Naive thymus-derived CD4-positive, alpha-beta T cell (primary cell): Measurements from ENCODE around the gene PIK3CG. TPM values are rescaled to one million over a fixed set of nuclear protein-coding genes. Genes with fewer than 3 reads are reported as not detected.
A peak's percentile ranks its signal among the peaks of the same experiment; 100 is the strongest.

Experiments
- ATAC-seq: fragments of 150-1000 bp; cut with Tn5 transposase; 2 replicates; pipeline ENCODE4 v1.10.0; 2021; ENCODE audit warnings: mild to moderate bottlenecking, moderate library complexity
- CTCF ChIA-PET: fragments of 350-600 bp; sonication (Branson Sonifier 250); formaldehyde crosslinking; loops from one replicate; lab custom pipeline; 2021; ENCODE audit warnings: antibody characterized with exemption; lab: Charles Lee
- POLR2A ChIA-PET: fragments of 350-600 bp; sonication (Branson Sonifier 250); formaldehyde crosslinking; loops from one replicate; lab custom pipeline; 2021; ENCODE audit warnings: antibody characterized with exemption, inconsistent platforms; lab: Charles Lee
- DNase-seq, 9 donors: peaks; one replicate each; pipeline versions ENCODE4 v3.0.0 to v3.0.0-alpha.2; 2020 to 2022; ENCODE audit warnings: mixed read lengths in 1 of 9
- H3K27ac ChIP-seq: one replicate; pipeline ENCODE4 v1.7.0; 2013; ENCODE audit warnings: mild to moderate bottlenecking, low read depth, low read length, moderate library complexity
- H3K27me3 ChIP-seq, 2 donors: one replicate each; pipeline ENCODE4 v1.7.0; 2013; ENCODE audit warnings: low read length in 2 of 2, mild to moderate bottlenecking in 2 of 2, moderate library complexity in 2 of 2; ENCODE audit not compliant: control insufficient read depth in 2 of 2, insufficient read depth in 2 of 2
- H3K36me3 ChIP-seq, 3 experiments: 1 replicate in 2 of 3; 2 replicates in 1 of 3; pipeline ENCODE4 v1.7.0; 2013; ENCODE audit warnings: low read length in 3 of 3, mild to moderate bottlenecking in 3 of 3, moderate library complexity in 1 of 3; ENCODE audit not compliant: insufficient read depth in 3 of 3, control insufficient read depth in 2 of 3
- H3K4me1 ChIP-seq, 2 donors: one replicate each; pipeline ENCODE4 v1.7.0; 2013; ENCODE audit warnings: low read length in 2 of 2, mild to moderate bottlenecking in 2 of 2, moderate library complexity in 1 of 2; ENCODE audit not compliant: control insufficient read depth in 2 of 2, insufficient read depth in 2 of 2
- H3K4me3 ChIP-seq: 2 replicates; pipeline ENCODE4 v1.7.0; 2013; ENCODE audit warnings: mild to moderate bottlenecking, low read length
- H3K9me3 ChIP-seq, 3 experiments: 1 replicate in 2 of 3; 2 replicates in 1 of 3; pipeline ENCODE4 v1.7.0; 2013; ENCODE audit warnings: low read length in 3 of 3; ENCODE audit not compliant: control insufficient read depth in 2 of 3
- H3K27ac Mint-ChIP-seq, 9 donors: one replicate each; pipeline ENCODE4 v1.8.0; 2020 to 2022; ENCODE audit warnings: mixed read lengths in 9 of 9, mild to moderate bottlenecking in 8 of 9, moderate library complexity in 5 of 9, inconsistent platforms in 2 of 9
- H3K27me3 Mint-ChIP-seq, 5 donors: one replicate each; pipeline ENCODE4 v1.8.0; 2021 to 2022; ENCODE audit warnings: mixed read lengths in 5 of 5, mild to moderate bottlenecking in 1 of 5
- H3K36me3 Mint-ChIP-seq, 5 donors: one replicate each; pipeline ENCODE4 v1.8.0; 2020 to 2022; ENCODE audit warnings: mixed read lengths in 5 of 5, mild to moderate bottlenecking in 3 of 5, inconsistent platforms in 1 of 5
- H3K4me1 Mint-ChIP-seq, 7 donors: one replicate each; pipeline ENCODE4 v1.8.0; 2020 to 2022; ENCODE audit warnings: mixed read lengths in 7 of 7, mild to moderate bottlenecking in 3 of 7, inconsistent platforms in 1 of 7
- H3K4me3 Mint-ChIP-seq, 10 donors: one replicate each; pipeline ENCODE4 v1.8.0; 2020 to 2022; ENCODE audit warnings: mild to moderate bottlenecking in 10 of 10, mixed read lengths in 10 of 10, moderate library complexity in 6 of 10, inconsistent platforms in 2 of 10
- H3K9me3 Mint-ChIP-seq, 11 donors: one replicate each; pipeline ENCODE4 v1.8.0; 2020 to 2022; ENCODE audit warnings: mixed read lengths in 11 of 11, mild to moderate bottlenecking in 4 of 11, inconsistent platforms in 1 of 11, moderate library complexity in 1 of 11
- intact Hi-C, 2 donors: fragments of 100-400 bp; cut with micrococcal nuclease; formaldehyde crosslinking; loops; one replicate each; pipeline ENCODE4 v1.15.1; 2023
- polyA plus RNA-seq, 2 donors: library from polyadenylated mRNA; unstranded; fragments of 300-500 nt; fragmentation: Illumina TruSeq; gene quantifications; one replicate each; pipeline ENCODE4 v1.2.3, GENCODE V29; 2021
- total RNA-seq, 6 experiments: library from RNA in 5 of 6; stranded (reverse) in 5 of 6; gene quantifications; 1 replicate in 5 of 6; 2 replicates in 1 of 6; pipeline ENCODE4 v1.2.3 and lab custom pipeline; 2021 to 2026

The PIK3CG gene
- total and polyA plus RNA-seq, 7 experiments from 2014 or later, result 15.3 to 54.9 (median 29.7) TPM

- peak overlapping the region in 6 of 9 donors; percentile 21 to 70 (median 65) for H3K27ac Mint-ChIP-seq
- H3K4me1 ChIP-seq, result peaks cover 35 to 52% of the 10 kb centered on the region in 2 donors
Measured at GRCh38 chr7:106870983-106871410, 5.9 kb downstream of the PIK3CG start.

DNA sequence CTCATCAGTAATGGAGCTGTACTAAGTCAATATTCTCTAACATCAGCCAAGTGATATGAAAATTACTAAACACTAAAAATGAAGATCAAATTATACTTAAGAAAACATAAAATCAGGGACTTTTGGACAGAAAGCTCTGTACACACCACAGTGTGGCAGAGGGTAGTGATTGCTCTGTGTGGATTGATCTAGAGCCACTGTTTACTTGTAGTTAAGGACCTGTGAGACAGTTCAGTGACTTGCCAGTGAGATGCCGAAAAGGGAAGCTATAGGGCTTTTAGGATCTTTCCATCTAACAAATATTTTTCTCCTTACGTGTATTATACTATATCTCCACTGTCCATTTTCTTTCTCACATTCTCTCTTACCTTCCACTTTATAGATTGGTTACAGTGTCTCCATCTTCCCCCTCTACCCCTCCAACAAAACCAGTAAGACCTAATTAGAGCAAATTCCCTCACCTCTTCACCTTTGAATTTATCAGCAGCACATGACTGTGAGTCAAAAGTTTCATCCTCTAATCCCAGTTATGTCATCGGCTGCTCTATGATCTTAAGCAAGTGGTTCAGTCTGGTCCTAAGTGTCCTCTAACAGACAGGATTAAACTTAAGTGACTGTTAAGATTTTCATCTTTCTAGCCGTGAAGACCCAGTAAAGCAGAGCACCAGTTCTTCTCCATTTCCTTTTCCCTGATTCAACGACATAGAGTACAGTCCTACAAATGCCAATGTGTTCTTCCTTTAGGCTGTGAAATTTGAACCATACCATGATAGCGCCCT is 6.9 kb downstream of the PIK3CG start:
- intact Hi-C loops, result no loop called here
- Histone ChIP-seq H3K9me3 (no peaks in the 10 kb centered on the region), H3K4me3 (no peak overlapping the region), H3K4me1 (peaks cover 35 to 52% of the 10 kb centered on the region in 2 donors), H3K27me3 (no peaks in the 10 kb centered on the region), H3K27ac (no peak overlapping the region), H3K36me3 (peaks cover 4 to 59% (median 22%) of the 10 kb centered on the region in 3 experiments)
- ATAC-seq, result peak; percentile 66
- H3K4me3 Mint-ChIP-seq, result peak overlapping the region; percentile 39 to 98 (median 55)
- no peaks in the 10 kb centered on the region for H3K27me3 Mint-ChIP-seq
- no peak for DNase-seq
- ChIA-PET CTCF (interaction anchor here (1.2 kb wide), 1 partner anchor 8 kb away, joined by 3 read pairs; no protein-coding TSS in a partner anchor), POLR2A (interaction anchor here (1.1 kb wide), 1 partner anchor 10 kb away, joined by 3 read pairs; no protein-coding TSS in a partner anchor)
- H3K36me3 Mint-ChIP-seq, result peaks cover 28 to 80% (median 67%) of the 10 kb centered on the region in 5 donors
- peaks cover 0 to 4% (median 0%) of the 10 kb centered on the region in 11 donors for H3K9me3 Mint-ChIP-seq
- H3K27ac Mint-ChIP-seq, result peak overlapping the region in 8 of 9 donors; percentile 0 to 67 (median 22)
- peaks cover 46 to 84% (median 72%) of the 10 kb centered on the region in 7 donors for H3K4me1 Mint-ChIP-seq

More at GRCh38 chr7:106870983-106871410, 5.9 kb downstream of the PIK3CG start:
- DNase-seq (no peak), ATAC-seq (peak; percentile 73)
- Histone ChIP-seq H3K4me3 (no peak overlapping the region), H3K36me3 (peaks cover 4 to 59% (median 22%) of the 10 kb centered on the region in 3 experiments), H3K9me3 (no peaks in the 10 kb centered on the region), H3K27ac (peak overlapping the region; percentile 47), H3K27me3 (no peaks in the 10 kb centered on the region)
- intact Hi-C loops, result no loop called here
- ChIA-PET CTCF (interaction anchor here (1.2 kb wide), 1 partner anchor 9 kb away, joined by 3 read pairs; no protein-coding TSS in a partner anchor), POLR2A (interaction anchor here (1.1 kb wide), 1 partner anchor 11 kb away, joined by 3 read pairs; no protein-coding TSS in a partner anchor)
- peak overlapping the region; percentile 22 to 98 (median 55) for H3K4me3 Mint-ChIP-seq
- H3K36me3 Mint-ChIP-seq, result peaks cover 28 to 81% (median 74%) of the 10 kb centered on the region in 5 donors
- peaks cover 54 to 89% (median 82%) of the 10 kb centered on the region in 7 donors for H3K4me1 Mint-ChIP-seq
- H3K27me3 Mint-ChIP-seq, result no peaks in the 10 kb centered on the region
- peaks cover 0 to 4% (median 0%) of the 10 kb centered on the region in 11 donors for H3K9me3 Mint-ChIP-seq

GRCh38 chr7:106872763-106873162 is 7.7 kb downstream of the PIK3CG start:
- peaks cover 48 to 86% (median 76%) of the 10 kb centered on the region in 7 donors for H3K4me1 Mint-ChIP-seq
- H3K36me3 Mint-ChIP-seq, result peaks cover 28 to 82% (median 67%) of the 10 kb centered on the region in 5 donors
- H3K36me3 ChIP-seq, result peaks cover 4 to 53% (median 22%) of the 10 kb centered on the region in 3 experiments
- ChIA-PET POLR2A (no interaction called here), CTCF (no interaction called here)
- H3K27ac Mint-ChIP-seq, result peak overlapping the region in 4 of 9 donors; percentile 8 to 67 (median 62)
- peaks cover 0 to 4% (median 0%) of the 10 kb centered on the region in 11 donors for H3K9me3 Mint-ChIP-seq
- intact Hi-C loops, result no loop called here
- ATAC-seq (no peak), DNase-seq (no peak)
- H3K4me3 ChIP-seq, result no peak overlapping the region
- H3K27me3 ChIP-seq, result no peaks in the 10 kb centered on the region
- H3K4me1 ChIP-seq, result peaks cover 35 to 48% of the 10 kb centered on the region in 2 donors
- H3K27ac ChIP-seq, result no peak overlapping the region
- H3K4me3 Mint-ChIP-seq, result peak overlapping the region in 8 of 10 donors; percentile 39 to 98 (median 55)
- H3K27me3 Mint-ChIP-seq, result no peaks in the 10 kb centered on the region
- no peaks in the 10 kb centered on the region for H3K9me3 ChIP-seq

- intact Hi-C loops, result no loop called here
- DNase-seq (no peak), ATAC-seq (no peak)
- Mint-ChIP-seq H3K27ac (no peak overlapping the region), H3K4me1 (peaks cover 56 to 87% (median 81%) of the 10 kb centered on the region in 7 donors), H3K36me3 (peaks cover 18 to 74% (median 70%) of the 10 kb centered on the region in 5 donors), H3K27me3 (no peaks in the 10 kb centered on the region), H3K9me3 (peaks cover 0 to 4% (median 0%) of the 10 kb centered on the region in 11 donors), H3K4me3 (peak overlapping the region in 2 of 10 donors; percentile 5 to 98)
- H3K4me3 ChIP-seq, result no peak overlapping the region
- POLR2A ChIA-PET, result no interaction called here
- H3K27me3 ChIP-seq, result no peaks in the 10 kb centered on the region
- no peaks in the 10 kb centered on the region for H3K9me3 ChIP-seq
- peaks cover 4 to 45% (median 22%) of the 10 kb centered on the region in 3 experiments for H3K36me3 ChIP-seq
- CTCF ChIA-PET, result no interaction called here
- H3K27ac ChIP-seq, result no peak overlapping the region
- H3K4me1 ChIP-seq, result peaks cover 28 to 39% of the 10 kb centered on the region in 2 donors
Measured at GRCh38 chr7:106874076-106874475, 9.0 kb downstream of the PIK3CG start.

DNA sequence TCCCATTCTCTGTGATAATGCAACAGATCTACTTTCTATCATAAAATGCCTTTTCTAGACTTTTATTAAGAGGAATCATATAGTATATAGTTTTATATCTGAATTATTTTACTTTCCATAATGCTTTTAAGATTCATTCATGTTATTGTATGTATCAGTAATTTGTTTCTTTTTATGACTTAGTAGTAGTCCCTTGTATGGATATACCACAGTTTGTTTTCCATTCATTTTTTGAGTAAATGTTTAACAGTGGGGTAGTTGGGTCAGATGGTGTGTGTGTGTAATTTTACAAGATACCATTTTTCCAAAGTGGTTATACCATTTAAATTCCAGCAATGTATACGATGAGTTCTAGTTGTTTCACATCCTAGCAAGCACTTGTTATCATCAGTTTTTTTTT is 10.4 kb downstream of the PIK3CG start:
- DNase-seq (no peak), ATAC-seq (no peak)
- no peak overlapping the region for H3K27ac ChIP-seq
- no peaks in the 10 kb centered on the region for H3K9me3 ChIP-seq
- H3K27me3 ChIP-seq, result no peaks in the 10 kb centered on the region
- no peak overlapping the region for H3K4me3 ChIP-seq
- peaks cover 42 to 82% (median 76%) of the 10 kb centered on the region in 7 donors for H3K4me1 Mint-ChIP-seq
- H3K36me3 ChIP-seq, result peaks cover 0 to 52% (median 31%) of the 10 kb centered on the region in 3 experiments
- peaks cover 0 to 4% (median 0%) of the 10 kb centered on the region in 11 donors for H3K9me3 Mint-ChIP-seq
- H3K4me1 ChIP-seq, result peaks cover 17 to 28% of the 10 kb centered on the region in 2 donors
- no peak overlapping the region for H3K27ac Mint-ChIP-seq
- H3K36me3 Mint-ChIP-seq, result peaks cover 22 to 78% (median 68%) of the 10 kb centered on the region in 5 donors
- no peaks in the 10 kb centered on the region for H3K27me3 Mint-ChIP-seq
- CTCF ChIA-PET, result no interaction called here
- intact Hi-C loops, result no loop called here
- H3K4me3 Mint-ChIP-seq, result no peak overlapping the region
- POLR2A ChIA-PET, result no interaction called here

DNA sequence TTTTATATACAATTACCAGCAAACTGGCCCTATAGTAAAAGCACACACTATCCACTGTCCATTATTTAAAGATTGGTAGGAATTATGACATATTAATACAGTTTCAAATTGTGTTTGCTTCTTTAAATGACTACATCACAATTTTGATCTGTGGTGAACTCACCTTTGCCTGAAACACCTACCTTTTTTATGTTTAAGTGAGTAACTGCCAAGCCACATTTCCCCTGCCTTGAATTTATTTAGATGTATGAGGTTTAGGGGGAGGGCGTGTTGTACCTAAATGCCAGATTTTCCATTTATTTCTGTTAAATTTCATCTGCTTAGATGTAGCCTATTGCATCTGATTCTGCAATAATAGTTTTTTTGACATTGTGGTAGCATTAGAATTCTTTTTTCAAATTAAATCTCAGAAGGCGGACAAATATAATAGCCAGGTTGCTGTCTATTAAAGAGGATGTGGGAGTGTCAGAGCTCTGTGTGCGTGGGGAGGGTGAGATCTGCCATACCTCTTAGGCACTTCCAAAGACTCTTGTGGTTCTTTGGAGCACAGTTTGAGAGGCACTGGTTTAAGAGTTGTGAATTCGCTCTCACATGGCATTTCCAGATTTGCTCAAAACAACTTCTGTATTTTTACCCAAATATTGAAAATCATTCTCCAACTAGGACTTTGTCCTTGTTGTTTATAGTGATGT is 13.8 kb downstream of the PIK3CG start:
- Histone ChIP-seq H3K27me3 (no peaks in the 10 kb centered on the region), H3K4me1 (peaks cover 0 to 4% of the 10 kb centered on the region in 2 donors), H3K36me3 (peaks cover 12 to 61% (median 39%) of the 10 kb centered on the region in 3 experiments), H3K27ac (peak overlapping the region; percentile 10), H3K4me3 (no peak overlapping the region), H3K9me3 (no peaks in the 10 kb centered on the region)
- H3K4me1 Mint-ChIP-seq, result peaks cover 20 to 57% (median 46%) of the 10 kb centered on the region in 7 donors
- H3K27me3 Mint-ChIP-seq, result no peaks in the 10 kb centered on the region
- no peak for DNase-seq
- ChIA-PET POLR2A (interaction anchor here (1.3 kb wide), 1 partner anchor 290 kb away, joined by 3 read pairs; the partner anchor contains the start of gene HBP1), CTCF (no interaction called here)
- peaks cover 35 to 78% (median 68%) of the 10 kb centered on the region in 5 donors for H3K36me3 Mint-ChIP-seq
- peak overlapping the region in 7 of 9 donors; percentile 65 to 90 (median 72) for H3K27ac Mint-ChIP-seq
- intact Hi-C loops, result loop anchor here in 1 of 2 donors (1.0 kb wide), 1 partner anchor 14 kb away; the partner anchor contains the start of gene PIK3CG
- peaks cover 0 to 4% (median 0%) of the 10 kb centered on the region in 11 donors for H3K9me3 Mint-ChIP-seq
- H3K4me3 Mint-ChIP-seq, result peak overlapping the region in 6 of 10 donors; percentile 37 to 62 (median 48)
- ATAC-seq, result no peak
